GM12801 (cell line): Measurements from ENCODE around the gene PPIP5K1.

Source experiments
- TF ChIP-seq, protein P1 (sequence below): IDR thresholded peaks from one replicate; pipeline ENCODE4 v1.5.1; 2011; ENCODE audit warnings: control low read depth; ENCODE audit not compliant: insufficient read length; ENCODE audit errors: extremely low read depth

PPIP5K1 gene

DNA sequence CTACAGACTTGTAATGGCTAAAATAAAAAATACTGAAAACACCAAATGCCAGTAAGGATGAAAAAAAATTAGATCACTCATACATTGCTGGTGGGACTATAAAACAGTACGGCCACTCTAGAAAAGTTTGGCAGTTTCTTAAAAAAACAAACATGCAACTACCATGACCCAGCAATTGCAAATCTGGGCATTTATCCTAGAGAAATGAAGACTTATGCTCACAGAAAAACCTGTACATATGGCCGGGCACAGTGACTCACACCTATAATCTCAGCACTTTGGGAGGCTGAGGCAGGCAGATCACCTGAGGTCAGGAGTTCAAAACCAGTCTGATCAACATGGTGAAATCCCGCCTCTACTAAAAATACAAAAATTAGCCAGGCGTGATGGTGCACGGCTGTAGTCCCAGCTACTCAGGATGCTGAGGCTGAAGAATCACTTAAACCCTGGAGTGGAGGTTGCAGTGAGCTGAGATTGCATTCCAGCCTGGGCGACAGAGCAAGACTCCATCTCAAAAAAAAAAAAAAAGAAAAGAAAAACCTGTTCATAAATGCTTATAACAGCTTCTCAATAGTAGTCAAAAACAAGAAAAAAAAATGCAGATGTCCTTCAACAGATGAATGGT, 102.6 kb downstream of the PPIP5K1 start:
- TF ChIP-seq, protein P1, sequence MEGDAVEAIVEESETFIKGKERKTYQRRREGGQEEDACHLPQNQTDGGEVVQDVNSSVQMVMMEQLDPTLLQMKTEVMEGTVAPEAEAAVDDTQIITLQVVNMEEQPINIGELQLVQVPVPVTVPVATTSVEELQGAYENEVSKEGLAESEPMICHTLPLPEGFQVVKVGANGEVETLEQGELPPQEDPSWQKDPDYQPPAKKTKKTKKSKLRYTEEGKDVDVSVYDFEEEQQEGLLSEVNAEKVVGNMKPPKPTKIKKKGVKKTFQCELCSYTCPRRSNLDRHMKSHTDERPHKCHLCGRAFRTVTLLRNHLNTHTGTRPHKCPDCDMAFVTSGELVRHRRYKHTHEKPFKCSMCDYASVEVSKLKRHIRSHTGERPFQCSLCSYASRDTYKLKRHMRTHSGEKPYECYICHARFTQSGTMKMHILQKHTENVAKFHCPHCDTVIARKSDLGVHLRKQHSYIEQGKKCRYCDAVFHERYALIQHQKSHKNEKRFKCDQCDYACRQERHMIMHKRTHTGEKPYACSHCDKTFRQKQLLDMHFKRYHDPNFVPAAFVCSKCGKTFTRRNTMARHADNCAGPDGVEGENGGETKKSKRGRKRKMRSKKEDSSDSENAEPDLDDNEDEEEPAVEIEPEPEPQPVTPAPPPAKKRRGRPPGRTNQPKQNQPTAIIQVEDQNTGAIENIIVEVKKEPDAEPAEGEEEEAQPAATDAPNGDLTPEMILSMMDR: no peak

GRCh38 chr15:43484455-43484854, 105.6 kb downstream of the PPIP5K1 start:
- TF ChIP-seq, protein P1: no peak
